ENCODE measurements around the gene ZNF8.
"Not testable (repeated sequence)": the region's sequence is repeated elsewhere in the genome, so short reads cannot be mapped to it uniquely, and the experiment has no call there.

ZNF8 gene

GRCh38 chr19:58334691-58335249 lies 56.0 kb downstream of the ZNF8 start:
- in situ Hi-C loops (cut with MboI; ENCODE audit: low sequenced_read_pairs) = no loop called here

- in situ Hi-C loops (cut with MboI; ENCODE audit: low sequenced_read_pairs) = no loop called here
Measured at GRCh38 chr19:58335630-58336029, 56.9 kb downstream of the ZNF8 start.

GRCh38 chr19:58336216-58336615 lies 57.5 kb downstream of the ZNF8 start:
- in situ Hi-C loops (cut with MboI; ENCODE audit: low sequenced_read_pairs) = no loop called here

GRCh38 chr19:58336820-58337219 lies 58.1 kb downstream of the ZNF8 start:
- in situ Hi-C loops (cut with MboI; ENCODE audit: low sequenced_read_pairs) = no loop called here

- in situ Hi-C loops (cut with MboI; ENCODE audit: low sequenced_read_pairs) = no loop called here
Measured at GRCh38 chr19:58338336-58338735, 59.6 kb downstream of the ZNF8 start.

GRCh38 chr19:58338825-58339558 lies 60.2 kb downstream of the ZNF8 start:
- in situ Hi-C loops (cut with MboI; ENCODE audit: low sequenced_read_pairs) = no loop called here

GRCh38 chr19:58345558-58345957 lies 66.8 kb downstream of the ZNF8 start:
- in situ Hi-C loops (cut with MboI; ENCODE audit: low sequenced_read_pairs) = no loop called here

- in situ Hi-C loops (cut with MboI; ENCODE audit: low sequenced_read_pairs) = no loop called here
Measured at GRCh38 chr19:58346961-58347929, 68.5 kb downstream of the ZNF8 start.

GRCh38 chr19:58348080-58348479 lies 69.3 kb downstream of the ZNF8 start:
- in situ Hi-C loops (cut with MboI; ENCODE audit: low sequenced_read_pairs) = not testable (repeated sequence)

- in situ Hi-C loops (cut with MboI; ENCODE audit: low sequenced_read_pairs) = no loop called here
Measured at GRCh38 chr19:58349590-58349989, 70.8 kb downstream of the ZNF8 start.

- in situ Hi-C loops (cut with MboI; ENCODE audit: low sequenced_read_pairs) = no loop called here
Measured at GRCh38 chr19:58350001-58350861, 71.5 kb downstream of the ZNF8 start.

- in situ Hi-C loops (cut with MboI; ENCODE audit: low sequenced_read_pairs) = no loop called here
Measured at GRCh38 chr19:58350871-58351557, 72.3 kb downstream of the ZNF8 start.

GRCh38 chr19:58351558-58351878 lies 72.8 kb downstream of the ZNF8 start:
- in situ Hi-C loops (cut with MboI; ENCODE audit: low sequenced_read_pairs) = no loop called here

- in situ Hi-C loops (cut with MboI; ENCODE audit: low sequenced_read_pairs) = no loop called here
Measured at GRCh38 chr19:58351990-58352755, 73.4 kb downstream of the ZNF8 start.
